WERI-Rb-1 (cell line): ENCODE measurements around the gene SPTB.
A peak's percentile ranks its signal among the peaks of the same experiment; 100 is the strongest.

Source experiments
- DNase-seq: peaks from one replicate; pipeline ENCODE4 v3.0.0-alpha.2; 2020
- H3K27ac ChIP-seq: fragments of 250-450 bp; sonication (Bioruptor Pico); 2 replicates; pipeline ENCODE4 v1.5.1; 2020; ENCODE audit warnings: mild to moderate bottlenecking, moderate library complexity
- H3K27me3 ChIP-seq: fragments of 250-450 bp; sonication (Bioruptor Pico); 2 replicates; pipeline ENCODE4 v1.5.1; 2021; ENCODE audit warnings: mild to moderate bottlenecking, low read depth, moderate library complexity; ENCODE audit not compliant: insufficient read depth, severe bottlenecking
- H3K36me3 ChIP-seq: fragments of 250-450 bp; sonication (Bioruptor Pico); 2 replicates; pipeline ENCODE4 v1.5.1; 2020; ENCODE audit warnings: mild to moderate bottlenecking, moderate library complexity
- H3K4me3 ChIP-seq: 2 replicates; pipeline ENCODE4 v1.5.1; 2011; ENCODE audit warnings: low read depth, mild to moderate bottlenecking, control low read depth, low read length
- H3K9me3 ChIP-seq: fragments of 250-450 bp; sonication (Bioruptor Pico); 2 replicates; pipeline ENCODE4 v1.5.1; 2021; ENCODE audit warnings: mild to moderate bottlenecking, moderate library complexity; ENCODE audit not compliant: severe bottlenecking
- CTCF ChIP-seq: IDR thresholded peaks from 2 replicates; pipeline ENCODE4 v1.5.1; 2011; ENCODE audit warnings: low read depth, mild to moderate bottlenecking, control low read depth, inconsistent platforms, low read length

Gene SPTB

GRCh38 chr14:64831419-64831818 lies 48.3 kb downstream of the SPTB start:
- Histone ChIP-seq H3K27me3 (no peaks in the 10 kb centered on the region), H3K27ac (no peak overlapping the region)

GRCh38 chr14:64830961-64831360 lies 48.7 kb downstream of the SPTB start:
- Histone ChIP-seq H3K4me3 (no peak overlapping the region), H3K27ac (no peak overlapping the region), H3K27me3 (no peaks in the 10 kb centered on the region), H3K36me3 (no peaks in the 10 kb centered on the region), H3K9me3 (no peaks in the 10 kb centered on the region)
- TF ChIP-seq CTCF: no peak
- DNase-seq: no peak

More at GRCh38 chr14:64831419-64831818, 48.3 kb downstream of the SPTB start:
- H3K4me3 ChIP-seq: no peak overlapping the region
- no peak for DNase-seq
- no peaks in the 10 kb centered on the region for H3K36me3 ChIP-seq
- TF ChIP-seq CTCF: no peak
- no peaks in the 10 kb centered on the region for H3K9me3 ChIP-seq

GRCh38 chr14:64828071-64828470 lies 51.6 kb downstream of the SPTB start:
- H3K36me3 ChIP-seq: no peaks in the 10 kb centered on the region
- no peaks in the 10 kb centered on the region for H3K27me3 ChIP-seq
- no peak overlapping the region for H3K4me3 ChIP-seq
- TF ChIP-seq CTCF: no peak
- no peak for DNase-seq
- no peaks in the 10 kb centered on the region for H3K9me3 ChIP-seq
- no peak overlapping the region for H3K27ac ChIP-seq

GRCh38 chr14:64826845-64827244 lies 52.9 kb downstream of the SPTB start:
- no peak overlapping the region for H3K27ac ChIP-seq
- DNase-seq: no peak
- no peak overlapping the region for H3K4me3 ChIP-seq
- no peaks in the 10 kb centered on the region for H3K27me3 ChIP-seq
- TF ChIP-seq CTCF: peak; percentile 11; the same call in 1 of the 2 replicates
- no peaks in the 10 kb centered on the region for H3K9me3 ChIP-seq
- no peaks in the 10 kb centered on the region for H3K36me3 ChIP-seq

GRCh38 chr14:64826333-64826732 lies 53.4 kb downstream of the SPTB start:
- H3K4me3 ChIP-seq: no peak overlapping the region
- H3K36me3 ChIP-seq: no peaks in the 10 kb centered on the region
- TF ChIP-seq CTCF: no peak
- no peak for DNase-seq
- H3K27me3 ChIP-seq: no peaks in the 10 kb centered on the region
- no peak overlapping the region for H3K27ac ChIP-seq
- no peaks in the 10 kb centered on the region for H3K9me3 ChIP-seq

- no peak for DNase-seq
- Histone ChIP-seq H3K27ac (no peak overlapping the region), H3K4me3 (no peak overlapping the region), H3K36me3 (no peaks in the 10 kb centered on the region), H3K9me3 (no peaks in the 10 kb centered on the region), H3K27me3 (no peaks in the 10 kb centered on the region)
- no peak for TF ChIP-seq CTCF
These were observed 54.2 kb downstream of the SPTB start for GRCh38 chr14:64825509-64825908.
